IPS-15b (cell line): ENCODE data around the gene DMRT3.

ENCODE experiments used
- H3K27me3 ChIP-seq: one replicate; pipeline ENCODE4 v1.6.1; 2013; ENCODE audit warnings: low read length; ENCODE audit not compliant: control insufficient read depth, insufficient read depth
- H3K36me3 ChIP-seq: one replicate; pipeline ENCODE4 v1.6.1; 2013; ENCODE audit warnings: low read length; ENCODE audit not compliant: control insufficient read depth, insufficient read depth
- H3K4me1 ChIP-seq: one replicate; pipeline ENCODE4 v1.6.1; 2013; ENCODE audit warnings: mild to moderate bottlenecking, low read length; ENCODE audit not compliant: control insufficient read depth, insufficient read depth
- H3K4me3 ChIP-seq: one replicate; pipeline ENCODE4 v1.5.1; 2013; ENCODE audit warnings: low read depth, low read length
- H3K9ac ChIP-seq: one replicate; pipeline ENCODE4 v1.6.1; 2013; ENCODE audit warnings: low read depth, mild to moderate bottlenecking, low read length
- H3K9me3 ChIP-seq: one replicate; pipeline ENCODE4 v1.6.1; 2013; ENCODE audit warnings: mild to moderate bottlenecking, low read length; ENCODE audit not compliant: control insufficient read depth, insufficient read depth

The DMRT3 gene

GRCh38 chr9:976258-976942 is at the start of gene DMRT3:
Gene DMRT3 (plus strand): TSS chr9:976655. CDS start chr9:977002, 347 bp downstream.
- H3K9me3 ChIP-seq = no peaks in the 10 kb centered on the region
- H3K4me3 ChIP-seq = peak within 1 kb of the TSS; percentile 48
- H3K4me1 ChIP-seq = no peaks in the 10 kb centered on the region
- H3K9ac ChIP-seq = no peak within 1 kb of the TSS
- H3K36me3 ChIP-seq = no peaks in the 10 kb centered on the region
- peaks cover 91% of the 10 kb centered on the region for H3K27me3 ChIP-seq

GRCh38 chr9:926976-927375 is 49.5 kb upstream of the DMRT3 start:
- no peak overlapping the region for H3K4me3 ChIP-seq

GRCh38 chr9:928363-929042 is 48.0 kb upstream of the DMRT3 start:
- Histone ChIP-seq H3K27me3 (no peaks in the 10 kb centered on the region), H3K9me3 (no peaks in the 10 kb centered on the region), H3K4me1 (no peaks in the 10 kb centered on the region), H3K9ac (no peak overlapping the region), H3K36me3 (no peaks in the 10 kb centered on the region), H3K4me3 (no peak overlapping the region)

More at GRCh38 chr9:926976-927375, 49.5 kb upstream of the DMRT3 start:
- Histone ChIP-seq H3K9ac (no peak overlapping the region), H3K27me3 (no peaks in the 10 kb centered on the region), H3K4me1 (no peaks in the 10 kb centered on the region), H3K9me3 (no peaks in the 10 kb centered on the region), H3K36me3 (no peaks in the 10 kb centered on the region)

GRCh38 chr9:929719-930118 is 46.7 kb upstream of the DMRT3 start:
- Histone ChIP-seq H3K36me3 (no peaks in the 10 kb centered on the region), H3K27me3 (no peaks in the 10 kb centered on the region), H3K4me3 (no peak overlapping the region), H3K9me3 (no peaks in the 10 kb centered on the region), H3K9ac (no peak overlapping the region), H3K4me1 (no peaks in the 10 kb centered on the region)

- H3K9ac ChIP-seq = no peak overlapping the region
- no peak overlapping the region for H3K4me3 ChIP-seq
- H3K36me3 ChIP-seq = no peaks in the 10 kb centered on the region
- peaks cover 3% of the 10 kb centered on the region for H3K9me3 ChIP-seq
- no peaks in the 10 kb centered on the region for H3K27me3 ChIP-seq
- H3K4me1 ChIP-seq = no peaks in the 10 kb centered on the region
Measured at GRCh38 chr9:933356-933755, 43.1 kb upstream of the DMRT3 start.

- Histone ChIP-seq H3K9me3 (peaks cover 6% of the 10 kb centered on the region), H3K4me3 (no peak overlapping the region), H3K9ac (no peak overlapping the region), H3K36me3 (no peaks in the 10 kb centered on the region), H3K4me1 (no peaks in the 10 kb centered on the region), H3K27me3 (no peaks in the 10 kb centered on the region)
Measured at GRCh38 chr9:935348-935965, 41.0 kb upstream of the DMRT3 start.

- Histone ChIP-seq H3K9me3 (peaks cover 6% of the 10 kb centered on the region), H3K9ac (no peak overlapping the region), H3K4me3 (no peak overlapping the region), H3K4me1 (no peaks in the 10 kb centered on the region), H3K27me3 (no peaks in the 10 kb centered on the region), H3K36me3 (no peaks in the 10 kb centered on the region)
Measured at GRCh38 chr9:942805-943580, 33.5 kb upstream of the DMRT3 start.

GRCh38 chr9:947985-948384 is 28.5 kb upstream of the DMRT3 start:
- Histone ChIP-seq H3K9ac (no peak overlapping the region), H3K4me3 (no peak overlapping the region), H3K27me3 (no peaks in the 10 kb centered on the region), H3K9me3 (no peaks in the 10 kb centered on the region), H3K36me3 (no peaks in the 10 kb centered on the region), H3K4me1 (no peaks in the 10 kb centered on the region)

- Histone ChIP-seq H3K9me3 (no peaks in the 10 kb centered on the region), H3K4me1 (no peaks in the 10 kb centered on the region), H3K27me3 (no peaks in the 10 kb centered on the region), H3K36me3 (no peaks in the 10 kb centered on the region), H3K4me3 (no peak overlapping the region), H3K9ac (no peak overlapping the region)
Measured at GRCh38 chr9:948497-948896, 28.0 kb upstream of the DMRT3 start.

GRCh38 chr9:950139-950538 is 26.3 kb upstream of the DMRT3 start:
- Histone ChIP-seq H3K9ac (no peak overlapping the region), H3K4me3 (no peak overlapping the region), H3K4me1 (no peaks in the 10 kb centered on the region), H3K36me3 (no peaks in the 10 kb centered on the region), H3K9me3 (no peaks in the 10 kb centered on the region), H3K27me3 (no peaks in the 10 kb centered on the region)

- Histone ChIP-seq H3K9ac (no peak overlapping the region), H3K4me1 (no peaks in the 10 kb centered on the region), H3K4me3 (no peak overlapping the region), H3K9me3 (no peaks in the 10 kb centered on the region), H3K36me3 (no peaks in the 10 kb centered on the region), H3K27me3 (peaks cover 2% of the 10 kb centered on the region)
Measured at GRCh38 chr9:952546-952945, 23.9 kb upstream of the DMRT3 start.
